Transverse colon (tissue), 4 donors: ENCODE results near the gene SLC44A4. TPM values are rescaled to one million over a fixed set of nuclear protein-coding genes. Genes with fewer than 3 reads are reported as not detected.

Experiments used
- DNase-seq: peaks from one replicate; pipeline ENCODE4 v3.0.0-alpha.2; 2019
- H3K27ac ChIP-seq, 4 donors: fragments of 200-600 bp; sonication (generic); 2 replicates each; pipeline ENCODE4 v1.5.1; 2016 to 2018; ENCODE audit warnings: inconsistent platforms in 4 of 4
- H3K27me3 ChIP-seq: fragments of 200-600 bp; sonication (generic); 2 replicates; pipeline ENCODE4 v1.5.1; 2017; ENCODE audit warnings: inconsistent platforms
- H3K36me3 ChIP-seq, 4 donors: fragments of 200-600 bp; sonication (generic); 2 replicates each; pipeline ENCODE4 v1.5.1; 2017 to 2019; ENCODE audit warnings: inconsistent platforms in 4 of 4
- H3K4me1 ChIP-seq, 4 donors: fragments of 200-600 bp; sonication (generic); 2 replicates each; pipeline ENCODE4 v1.5.1; 2017 to 2020; ENCODE audit warnings: inconsistent platforms in 4 of 4
- H3K4me3 ChIP-seq, 4 donors: fragments of 200-600 bp; sonication (generic); 1 replicate in 1 of 4; 2 replicates in 3 of 4; pipeline versions ENCODE4 v1.5.1 to v1.6.1; 2017 to 2019; ENCODE audit warnings: inconsistent platforms in 4 of 4
- H3K9me3 ChIP-seq, 2 donors: fragments of 200-600 bp; sonication (generic); 2 replicates each; pipeline ENCODE4 v1.5.1; 2017 to 2019; ENCODE audit warnings: inconsistent platforms in 2 of 2
- EP300 ChIP-seq: sonication (generic); formaldehyde crosslinking; IDR thresholded peaks from one replicate; pipeline ENCODE4 v1.6.1; 2017; ENCODE audit warnings: antibody characterized with exemption, low read depth
- POLR2A ChIP-seq: fragments of 450-650 bp; IDR thresholded peaks from one replicate; pipeline ENCODE4 v1.6.1; 2016; ENCODE audit warnings: antibody characterized with exemption, mild to moderate bottlenecking, moderate library complexity
- POLR2AphosphoS5 ChIP-seq, 3 donors: sonication (generic); formaldehyde crosslinking; IDR thresholded peaks; one replicate each; pipeline ENCODE4 v1.6.1; 2016; ENCODE audit warnings: antibody characterized with exemption in 3 of 3
- WGBS, 2 donors: methylation state at CpG; one replicate each; pipeline ENCODE4 v1.1.5; 2018; ENCODE audit warnings: low coverage in 1 of 2; 5-methylcytosine and 5-hydroxymethylcytosine counted together
- in situ Hi-C, 4 donors: fragments of 200-750 bp; cut with MboI; loops; one replicate each; pipeline versions ENCODE4 v1.15.0 to v1.15.1; 2017; ENCODE audit warnings: low sequenced_read_pairs in 3 of 4, low pct_ligation_motif_present in 1 of 4, low pct_unique_long_range_greater_than_20kb in 1 of 4
- intact Hi-C: fragments of 100-400 bp; cut with DNase I; formaldehyde crosslinking; loops from one replicate; pipeline ENCODE4 v1.15.1; 2023; ENCODE audit warnings: low total_unique reads
- total RNA-seq, 4 donors: library from RNA; depleted of rRNA; stranded (reverse); fragments of >200 nt; gene quantifications; one replicate each; pipeline ENCODE4 v1.1.0, GENCODE V29; 2016
- TF ChIP-seq, protein P1 (sequence below), 5 experiments: fragments of 200-600 bp in 3 of 5; fragments of 450-650 bp in 2 of 5; sonication (generic) in 3 of 5; IDR thresholded peaks; 1 replicate in 2 of 5; 2 replicates in 3 of 5; pipeline ENCODE4 v1.5.1; 2016 to 2017; ENCODE audit warnings: antibody characterized with exemption in 5 of 5, inconsistent platforms in 3 of 5, mild to moderate bottlenecking in 2 of 5, moderate library complexity in 1 of 5

SLC44A4 gene
- total RNA-seq, 4 donors from 2014 or later: 149 to 734 (median 395) TPM

DNA sequence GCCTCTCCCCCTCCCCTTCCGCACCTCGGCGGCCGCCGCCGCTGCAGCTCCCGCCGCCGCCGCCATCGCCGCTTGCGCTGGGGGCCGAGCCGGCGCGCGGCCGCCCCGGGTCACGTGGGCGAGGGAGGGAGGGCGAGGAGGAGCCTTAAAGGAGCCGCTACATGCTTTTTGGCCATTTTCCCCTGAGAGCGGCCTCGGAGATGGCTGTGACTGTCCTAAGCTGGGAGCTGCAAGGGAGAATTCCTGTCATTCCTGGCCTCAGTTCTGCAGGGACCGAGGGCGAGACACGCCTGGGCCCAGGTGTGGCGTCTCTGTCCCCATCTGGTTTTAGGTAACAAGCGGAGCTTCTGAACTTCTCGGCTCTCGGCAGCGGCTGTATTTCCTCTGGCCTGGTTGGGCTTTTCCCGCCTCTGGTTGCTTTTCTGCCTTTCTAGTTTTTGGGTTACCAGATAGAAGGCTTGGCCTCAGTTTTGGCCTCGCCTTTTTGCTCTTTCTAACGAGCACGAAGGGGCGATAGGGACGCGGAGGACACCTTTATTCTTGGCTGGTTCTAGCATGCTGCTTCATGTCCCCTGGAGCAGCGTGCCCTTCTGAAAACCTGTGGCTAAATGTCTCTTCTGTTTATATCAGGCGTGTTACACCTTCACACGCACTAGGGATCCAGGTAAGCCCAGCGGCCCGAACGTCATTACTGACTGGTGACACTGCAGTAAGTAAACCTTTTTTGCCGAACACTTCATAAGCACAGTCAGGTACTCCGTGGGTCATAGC, 19.0 kb upstream of the SLC44A4 start, which contains the start of gene EHMT2:
Gene EHMT2, minus strand, starts transcription at position 87 of the 771 bp plus-strand sequence. Its CDS starts 21 bp downstream, at position 66.
- DNase-seq: peak; percentile 89
- Histone ChIP-seq H3K4me3 (peak within 1 kb of the TSS; percentile 93 to 99 (median 98)), H3K4me1 (peaks cover 14 to 42% (median 29%) of the 10 kb centered on the region in 4 donors), H3K36me3 (no peaks in the 10 kb centered on the region), H3K27ac (peak within 1 kb of the TSS; percentile 90 to 94 (median 92)), H3K9me3 (no peaks in the 10 kb centered on the region), H3K27me3 (no peaks in the 10 kb centered on the region)
- in situ Hi-C loops: no loop called here
- intact Hi-C loops: no loop called here
- TF ChIP-seq, protein P1, sequence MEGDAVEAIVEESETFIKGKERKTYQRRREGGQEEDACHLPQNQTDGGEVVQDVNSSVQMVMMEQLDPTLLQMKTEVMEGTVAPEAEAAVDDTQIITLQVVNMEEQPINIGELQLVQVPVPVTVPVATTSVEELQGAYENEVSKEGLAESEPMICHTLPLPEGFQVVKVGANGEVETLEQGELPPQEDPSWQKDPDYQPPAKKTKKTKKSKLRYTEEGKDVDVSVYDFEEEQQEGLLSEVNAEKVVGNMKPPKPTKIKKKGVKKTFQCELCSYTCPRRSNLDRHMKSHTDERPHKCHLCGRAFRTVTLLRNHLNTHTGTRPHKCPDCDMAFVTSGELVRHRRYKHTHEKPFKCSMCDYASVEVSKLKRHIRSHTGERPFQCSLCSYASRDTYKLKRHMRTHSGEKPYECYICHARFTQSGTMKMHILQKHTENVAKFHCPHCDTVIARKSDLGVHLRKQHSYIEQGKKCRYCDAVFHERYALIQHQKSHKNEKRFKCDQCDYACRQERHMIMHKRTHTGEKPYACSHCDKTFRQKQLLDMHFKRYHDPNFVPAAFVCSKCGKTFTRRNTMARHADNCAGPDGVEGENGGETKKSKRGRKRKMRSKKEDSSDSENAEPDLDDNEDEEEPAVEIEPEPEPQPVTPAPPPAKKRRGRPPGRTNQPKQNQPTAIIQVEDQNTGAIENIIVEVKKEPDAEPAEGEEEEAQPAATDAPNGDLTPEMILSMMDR (IDR thresholded peaks at IDR 0.05): no peak
- TF ChIP-seq EP300 (no peak), POLR2A (peak; percentile 51), POLR2AphosphoS5 (IDR thresholded peaks at IDR 0.05) (peak; percentile 81 to 85 (median 82))
- WGBS, 2 donors: 1% methylated on average over 25 of the region's 49 CpGs; no CpG with 5 or more reads in 1 of the 2 donors

DNA sequence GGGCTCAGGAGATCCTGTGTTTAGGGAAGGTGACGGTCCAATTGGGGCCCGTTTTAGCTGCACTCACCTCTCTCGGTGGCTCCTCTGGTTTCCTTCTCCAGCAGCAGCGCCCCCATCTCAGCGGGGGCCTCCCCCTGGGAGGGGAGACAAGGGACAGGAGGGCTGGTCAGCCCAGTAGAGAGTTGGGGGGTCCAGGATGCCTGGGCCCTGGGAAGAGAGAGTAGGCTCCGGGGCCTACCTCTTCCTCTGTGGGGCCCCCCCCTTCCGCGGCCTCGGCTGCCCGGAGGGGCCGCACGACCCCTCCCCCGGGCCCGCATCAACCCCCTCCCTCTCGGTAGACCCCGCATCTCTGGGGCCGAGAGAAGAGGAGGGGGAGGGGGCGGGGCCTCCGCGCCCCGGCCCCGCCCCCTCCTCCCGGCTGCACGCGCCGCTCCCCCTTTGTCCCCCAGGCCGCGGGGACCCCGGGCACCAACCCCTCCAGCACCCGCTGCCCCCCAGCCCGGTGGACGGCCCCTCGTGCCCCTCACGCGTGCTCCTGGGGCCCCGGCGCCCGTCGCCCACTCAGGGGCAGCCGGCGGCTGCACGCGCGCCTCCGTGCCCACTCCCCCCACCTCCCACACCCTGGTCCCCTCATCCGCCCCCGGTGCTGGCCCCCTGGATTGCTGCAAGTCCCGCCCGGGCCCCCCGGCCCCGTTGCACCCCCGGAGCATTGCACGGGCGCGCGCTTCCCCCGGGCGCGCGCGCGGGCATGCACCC, 18.2 kb upstream of the SLC44A4 start:
- H3K9me3 ChIP-seq: no peaks in the 10 kb centered on the region
- peak overlapping the region; percentile 93 to 99 (median 98) for H3K4me3 ChIP-seq
- DNase-seq: no peak
- peak overlapping the region; percentile 90 to 94 (median 92) for H3K27ac ChIP-seq
- 1% methylated on average over 6 of the region's 62 CpGs; no CpG with 5 or more reads in 1 of the 2 donors for WGBS, 2 donors
- no peaks in the 10 kb centered on the region for H3K36me3 ChIP-seq
- H3K27me3 ChIP-seq: no peaks in the 10 kb centered on the region
- peaks cover 14 to 37% (median 25%) of the 10 kb centered on the region in 4 donors for H3K4me1 ChIP-seq
- in situ Hi-C loops (no loop called here), intact Hi-C loops (no loop called here)
- TF ChIP-seq EP300: no peak
- no peak for TF ChIP-seq POLR2A

DNA sequence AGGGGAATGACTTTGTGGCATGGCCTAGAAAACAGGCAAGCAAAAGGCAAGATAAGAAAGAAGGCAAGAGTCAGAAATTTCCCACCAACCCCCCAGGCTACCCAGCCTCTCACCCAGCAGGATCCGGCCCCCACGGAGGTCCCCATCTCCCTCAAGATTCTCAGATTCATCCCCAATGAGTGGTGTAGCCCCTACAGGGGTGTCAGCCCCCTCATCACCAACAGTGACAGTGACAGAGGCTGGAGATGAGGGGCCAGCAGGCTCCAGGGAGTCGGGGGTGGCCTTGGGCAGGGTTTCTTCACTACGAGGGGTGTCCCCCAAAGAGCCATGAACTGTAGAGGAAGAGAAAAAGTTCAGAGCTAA, 17.7 kb upstream of the SLC44A4 start:
- Histone ChIP-seq H3K4me3 (peak overlapping the region; percentile 93 to 99 (median 98)), H3K36me3 (no peaks in the 10 kb centered on the region), H3K4me1 (peaks cover 14 to 37% (median 25%) of the 10 kb centered on the region in 4 donors), H3K9me3 (no peaks in the 10 kb centered on the region), H3K27ac (peak overlapping the region; percentile 90 to 94 (median 92)), H3K27me3 (no peaks in the 10 kb centered on the region)
- intact Hi-C loops: no loop called here
- in situ Hi-C loops: no loop called here
- WGBS, 2 donors: 47% methylated on average over 4 of the region's 4 CpGs; no CpG with 5 or more reads in 1 of the 2 donors
- no peak for DNase-seq
- TF ChIP-seq POLR2AphosphoS5 (IDR thresholded peaks at IDR 0.05) (no peak), EP300 (no peak), POLR2A (no peak)
- TF ChIP-seq, protein P1 (IDR thresholded peaks at IDR 0.05): no peak

DNA sequence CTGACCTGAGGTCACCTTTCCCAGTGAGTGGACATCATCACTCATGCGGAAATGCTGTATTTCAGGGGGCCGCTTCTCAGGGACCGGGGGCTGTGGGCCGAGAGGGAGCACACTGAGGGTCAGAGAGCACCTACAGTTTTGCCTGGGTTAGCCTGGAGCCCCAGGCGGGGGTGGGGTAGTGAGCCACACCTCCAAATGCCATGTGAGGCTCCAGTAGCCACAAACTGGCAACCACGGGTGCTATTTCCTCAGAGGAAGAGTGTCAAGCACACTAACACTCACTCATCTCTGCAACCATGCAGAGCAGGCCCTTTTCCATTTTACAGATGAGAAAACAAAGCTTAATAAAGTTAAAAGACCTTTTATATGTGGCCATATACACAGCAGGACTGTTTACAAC, 14.0 kb upstream of the SLC44A4 start:
- H3K4me1 ChIP-seq: peaks cover 6 to 11% (median 10%) of the 10 kb centered on the region in 4 donors
- intact Hi-C loops: no loop called here

More for the DNA sequence above, 14.0 kb upstream of the SLC44A4 start:
- Histone ChIP-seq H3K36me3 (peaks cover 0 to 8% (median under 1%) of the 10 kb centered on the region in 4 donors), H3K27ac (no peak overlapping the region), H3K4me3 (no peak overlapping the region), H3K9me3 (no peaks in the 10 kb centered on the region), H3K27me3 (no peaks in the 10 kb centered on the region)
- DNase-seq: no peak
- in situ Hi-C loops: no loop called here
- 60 to 78% methylated on average over 1 to 6 of the region's 6 CpGs for WGBS, 2 donors
- TF ChIP-seq POLR2A (no peak), EP300 (no peak), POLR2AphosphoS5 (IDR thresholded peaks at IDR 0.05) (no peak)
- TF ChIP-seq, protein P1 (IDR thresholded peaks at IDR 0.05): no peak
